Skeletal muscle tissue (tissue), 4 donors: ENCODE data around the gene RNF10. TPM values are rescaled to one million over a fixed set of nuclear protein-coding genes. Genes with fewer than 3 reads are reported as not detected.

Experiments
- H3K27ac ChIP-seq: one replicate; pipeline ENCODE4 v1.7.0; 2013; ENCODE audit warnings: mild to moderate bottlenecking, low read depth, low read length, inconsistent platforms
- H3K27me3 ChIP-seq, 3 donors: one replicate each; pipeline ENCODE4 v1.7.0; 2013; ENCODE audit warnings: low read length in 3 of 3; ENCODE audit not compliant: control insufficient read depth in 3 of 3, insufficient read depth in 3 of 3
- H3K36me3 ChIP-seq, 3 donors: one replicate each; pipeline ENCODE4 v1.7.0; 2013; ENCODE audit warnings: low read length in 3 of 3; ENCODE audit not compliant: control insufficient read depth in 3 of 3, insufficient read depth in 3 of 3
- H3K4me1 ChIP-seq, 3 donors: one replicate each; pipeline ENCODE4 v1.7.0; 2013; ENCODE audit warnings: low read length in 3 of 3, mild to moderate bottlenecking in 3 of 3; ENCODE audit not compliant: control insufficient read depth in 3 of 3, insufficient read depth in 3 of 3
- H3K4me3 ChIP-seq, 3 donors: one replicate each; pipeline ENCODE4 v1.7.0; 2013; ENCODE audit warnings: low read length in 3 of 3
- H3K9ac ChIP-seq, 3 donors: one replicate each; pipeline ENCODE4 v1.7.0; 2013; ENCODE audit warnings: low read length in 3 of 3, mild to moderate bottlenecking in 3 of 3, moderate library complexity in 2 of 3, low read depth in 1 of 3
- H3K9me3 ChIP-seq, 3 donors: one replicate each; pipeline ENCODE4 v1.7.0; 2013; ENCODE audit warnings: low read length in 3 of 3; ENCODE audit not compliant: control insufficient read depth in 3 of 3
- total RNA-seq: library from RNA; depleted of rRNA; stranded (reverse); fragments of >200 nt; gene quantifications from one replicate; pipeline ENCODE4 v1.2.3, GENCODE V29; 2014
- donor health status: Osteomylitis.

Gene RNF10
- total RNA-seq, 1 donor from 2014 or later, result 118 TPM

DNA sequence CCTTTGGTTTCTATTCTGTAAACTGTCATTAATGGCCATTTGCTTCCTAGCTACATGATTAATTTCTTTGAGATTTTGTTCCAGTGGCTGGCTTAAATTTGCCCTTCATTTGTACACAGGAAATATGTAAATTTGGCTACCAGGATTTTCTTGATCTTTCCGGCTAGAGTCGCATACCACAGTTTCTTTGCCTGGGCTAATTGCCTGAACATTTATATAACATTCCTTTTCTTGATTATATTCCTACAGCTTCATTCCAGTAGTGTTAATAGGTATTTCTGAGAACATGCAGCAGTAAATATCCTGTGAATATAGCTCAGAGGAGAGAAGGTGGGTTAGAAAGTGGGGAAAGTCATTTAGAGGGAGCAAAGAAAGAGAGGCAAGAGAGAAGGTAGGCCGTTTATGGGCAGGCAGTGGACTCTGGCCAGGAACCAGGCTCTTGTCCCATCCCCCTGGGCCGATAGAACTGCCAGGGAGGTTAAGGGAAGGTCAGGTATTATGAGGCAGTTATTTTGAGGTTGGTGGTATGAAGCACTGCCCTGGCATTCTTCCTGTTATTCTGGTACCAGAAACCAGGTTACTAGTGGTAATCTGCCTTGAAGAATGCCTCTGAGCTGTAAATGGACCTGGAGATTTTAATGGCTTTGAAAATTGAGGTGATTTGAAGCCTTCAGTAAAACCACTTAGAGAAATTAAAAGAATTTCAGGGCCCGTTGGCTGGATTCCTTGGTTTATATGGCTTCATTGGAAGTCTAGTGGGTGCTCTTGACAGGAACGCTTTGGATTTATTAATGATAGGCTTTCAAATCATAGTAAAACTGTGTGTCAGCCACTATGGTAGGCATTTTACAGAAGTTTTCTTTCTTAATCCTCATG is 4.4 kb downstream of the RNF10 start:
- H3K9ac ChIP-seq, result peak overlapping the region; percentile 54 to 98 (median 92)
- peaks cover 53 to 63% (median 55%) of the 10 kb centered on the region in 3 donors for H3K4me1 ChIP-seq
- no peaks in the 10 kb centered on the region for H3K27me3 ChIP-seq
- H3K36me3 ChIP-seq, result peaks cover 4 to 12% (median 5%) of the 10 kb centered on the region in 3 donors
- H3K27ac ChIP-seq, result peak overlapping the region; percentile 98
- no peaks in the 10 kb centered on the region for H3K9me3 ChIP-seq
- H3K4me3 ChIP-seq, result peak overlapping the region; percentile 4 to 76 (median 52)

DNA sequence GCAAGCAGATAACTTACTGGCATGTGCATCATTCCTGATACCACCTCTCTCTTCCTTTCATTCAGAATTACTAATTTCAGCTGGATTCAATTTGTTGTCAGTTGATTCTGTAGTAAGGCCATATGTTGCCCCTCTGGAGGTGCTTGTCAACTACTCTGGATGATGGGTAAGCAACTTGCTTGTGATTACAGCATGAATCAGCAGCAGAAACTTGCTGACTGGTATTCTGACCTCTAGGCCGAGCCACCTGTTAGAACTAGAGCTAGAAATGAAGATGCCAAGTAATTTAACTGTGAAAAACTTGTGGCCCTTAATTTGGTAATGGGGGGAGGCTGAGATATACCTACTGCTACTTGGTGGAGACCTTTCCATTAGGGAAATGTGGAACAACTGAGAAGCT is 5.1 kb downstream of the RNF10 start:
- Histone ChIP-seq H3K27me3 (no peaks in the 10 kb centered on the region), H3K27ac (peak overlapping the region; percentile 98), H3K9ac (peak overlapping the region; percentile 54 to 98 (median 92)), H3K9me3 (no peaks in the 10 kb centered on the region), H3K36me3 (peaks cover 4 to 12% (median 6%) of the 10 kb centered on the region in 3 donors), H3K4me1 (peaks cover 58 to 69% (median 61%) of the 10 kb centered on the region in 3 donors), H3K4me3 (peak overlapping the region in 2 of 3 donors; percentile 4 to 76)

DNA sequence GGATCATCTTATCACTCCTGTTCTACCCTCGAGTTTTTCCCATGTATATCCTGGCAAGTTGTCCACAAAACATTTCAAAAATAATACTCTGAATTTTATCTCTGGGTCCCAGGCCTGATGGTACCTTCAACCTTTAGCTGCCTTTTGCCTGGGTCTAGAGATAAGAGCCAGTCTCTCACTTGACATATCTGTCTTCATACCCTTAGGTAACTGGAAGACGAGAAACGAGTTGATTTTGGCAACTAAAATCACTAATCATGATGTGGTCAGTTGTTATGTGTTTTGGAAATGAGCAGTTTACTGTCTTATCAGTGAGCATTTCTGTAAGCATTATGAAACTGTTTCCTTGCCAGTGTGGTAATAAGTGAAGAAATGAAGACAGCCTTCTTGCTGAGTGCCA is 6.3 kb downstream of the RNF10 start:
- Histone ChIP-seq H3K9ac (peak overlapping the region in 1 of 3 donors; percentile 15), H3K9me3 (no peaks in the 10 kb centered on the region)

DNA sequence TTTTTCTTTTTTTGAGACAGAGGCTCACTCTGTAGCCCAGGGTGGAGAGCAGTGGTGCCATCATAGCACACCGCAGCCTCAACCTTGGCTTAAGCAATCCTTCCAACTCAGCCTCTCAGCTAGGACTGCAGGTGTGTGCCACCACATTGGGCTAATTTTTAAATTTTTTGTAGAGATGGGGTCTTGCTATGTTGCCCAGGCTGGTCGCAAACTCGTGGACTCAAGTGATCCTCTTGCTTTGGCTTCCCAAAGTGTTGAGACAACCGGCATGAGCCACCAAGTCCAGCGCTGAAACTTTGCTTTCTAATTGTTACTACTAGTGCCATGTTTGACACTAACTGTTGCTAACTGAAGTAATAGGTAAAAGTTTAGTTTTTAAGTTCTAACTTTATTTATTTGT is 8.0 kb downstream of the RNF10 start:
- no peak overlapping the region for H3K4me3 ChIP-seq
- H3K36me3 ChIP-seq, result peaks cover 9 to 15% (median 10%) of the 10 kb centered on the region in 3 donors
- peak overlapping the region; percentile 10 for H3K27ac ChIP-seq
- H3K9me3 ChIP-seq, result no peaks in the 10 kb centered on the region
- H3K4me1 ChIP-seq, result peaks cover 46 to 62% (median 56%) of the 10 kb centered on the region in 3 donors
- H3K27me3 ChIP-seq, result no peaks in the 10 kb centered on the region
- H3K9ac ChIP-seq, result no peak overlapping the region

More for the DNA sequence above, 6.3 kb downstream of the RNF10 start:
- Histone ChIP-seq H3K4me1 (peaks cover 55 to 74% (median 62%) of the 10 kb centered on the region in 3 donors), H3K36me3 (peaks cover 2 to 12% (median 7%) of the 10 kb centered on the region in 3 donors), H3K4me3 (no peak overlapping the region), H3K27me3 (no peaks in the 10 kb centered on the region), H3K27ac (peak overlapping the region; percentile 98)

DNA sequence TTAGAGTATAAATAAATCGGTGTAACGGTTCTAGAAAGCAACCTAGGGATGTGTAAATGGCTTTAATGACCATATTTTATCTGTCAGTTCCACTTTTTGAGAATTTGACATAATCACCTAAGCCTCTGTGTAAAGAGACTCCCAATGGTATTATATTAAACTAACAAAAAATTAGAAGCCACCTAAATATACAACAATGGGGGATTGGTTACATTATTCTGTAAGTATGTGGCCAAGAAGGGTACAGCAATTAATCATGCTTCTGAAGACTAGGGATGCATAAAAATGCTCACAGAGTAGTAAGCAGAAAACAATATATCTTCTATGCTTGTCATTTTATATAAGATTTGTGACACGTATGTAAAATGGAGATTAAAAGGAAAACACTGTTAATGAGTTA is 10.5 kb downstream of the RNF10 start:
- no peak overlapping the region for H3K9ac ChIP-seq
- H3K4me1 ChIP-seq, result peaks cover 22 to 62% (median 43%) of the 10 kb centered on the region in 3 donors
- H3K27me3 ChIP-seq, result no peaks in the 10 kb centered on the region
- H3K9me3 ChIP-seq, result no peaks in the 10 kb centered on the region
- H3K36me3 ChIP-seq, result peaks cover 23 to 32% (median 27%) of the 10 kb centered on the region in 3 donors
- no peak overlapping the region for H3K27ac ChIP-seq
- no peak overlapping the region for H3K4me3 ChIP-seq

DNA sequence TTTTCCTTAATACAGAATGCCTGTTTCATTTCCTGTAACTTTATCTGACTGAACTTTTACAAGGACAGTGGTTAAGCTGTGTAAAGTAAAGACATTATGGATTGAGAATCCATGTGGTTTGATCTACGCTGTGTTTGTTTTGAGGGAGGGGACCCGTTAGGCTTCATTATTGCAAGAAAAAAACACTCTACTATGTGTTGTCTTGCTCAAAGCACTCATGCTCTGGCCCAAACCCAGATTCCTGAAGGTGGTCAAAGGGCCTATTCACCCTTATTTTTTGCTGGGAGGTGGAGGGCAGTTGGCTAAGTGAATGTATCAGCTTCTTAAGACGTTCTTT is 11.9 kb downstream of the RNF10 start:
- Histone ChIP-seq H3K9me3 (no peaks in the 10 kb centered on the region), H3K4me3 (no peak overlapping the region), H3K27ac (no peak overlapping the region), H3K27me3 (no peaks in the 10 kb centered on the region), H3K36me3 (peaks cover 23 to 34% (median 27%) of the 10 kb centered on the region in 3 donors), H3K4me1 (peaks cover 17 to 56% (median 33%) of the 10 kb centered on the region in 3 donors), H3K9ac (peak overlapping the region in 1 of 3 donors; percentile 25)

DNA sequence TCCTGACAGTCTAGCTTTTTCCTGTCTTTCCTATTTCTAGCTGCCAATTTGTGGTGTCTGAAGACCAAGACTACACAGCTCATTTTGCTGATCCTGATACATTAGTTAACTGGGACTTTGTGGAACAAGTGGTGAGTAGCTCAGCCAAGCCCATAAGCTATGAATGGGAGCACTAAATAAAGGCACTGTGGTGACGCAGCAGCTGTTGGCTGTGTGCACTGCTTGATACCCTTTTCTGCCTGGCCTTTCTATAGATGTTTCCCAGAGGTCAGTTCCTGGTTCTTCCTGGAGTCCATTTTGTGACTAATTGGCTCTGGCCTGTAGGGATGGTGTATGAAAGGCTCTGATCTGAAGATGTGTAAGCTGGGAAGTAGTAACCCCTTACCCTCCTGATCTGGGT is 20.5 kb downstream of the RNF10 start:
- Histone ChIP-seq H3K9me3 (no peaks in the 10 kb centered on the region), H3K27me3 (no peaks in the 10 kb centered on the region), H3K27ac (peak overlapping the region; percentile 65), H3K4me1 (peaks cover 16 to 25% (median 24%) of the 10 kb centered on the region in 3 donors), H3K4me3 (no peak overlapping the region), H3K36me3 (peaks cover 21 to 41% (median 29%) of the 10 kb centered on the region in 3 donors), H3K9ac (peak overlapping the region in 2 of 3 donors; percentile 2 to 40)

DNA sequence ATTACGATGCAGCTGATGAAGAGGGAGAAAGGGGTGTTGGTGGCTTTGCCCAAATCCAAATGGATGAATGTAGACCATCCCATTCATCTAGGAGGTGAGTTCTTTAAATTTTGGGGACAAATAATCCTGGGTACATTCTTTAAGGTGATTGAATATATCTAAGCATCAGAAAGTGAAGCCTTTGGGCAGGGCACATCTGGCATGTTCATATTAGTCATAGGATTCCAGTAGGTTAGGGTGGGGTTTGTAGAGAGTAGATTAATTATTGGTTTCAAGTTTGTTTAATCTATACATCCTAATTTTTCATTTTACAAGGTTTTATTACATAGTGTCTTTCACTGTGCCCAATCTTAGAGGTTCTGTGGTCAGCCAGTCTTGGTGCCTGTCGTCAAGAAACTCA is 23.4 kb downstream of the RNF10 start:
- Histone ChIP-seq H3K4me3 (no peak overlapping the region), H3K36me3 (peaks cover 38 to 55% (median 42%) of the 10 kb centered on the region in 3 donors), H3K9ac (no peak overlapping the region), H3K4me1 (peaks cover 14% of the 10 kb centered on the region in 3 donors), H3K27me3 (no peaks in the 10 kb centered on the region), H3K27ac (no peak overlapping the region), H3K9me3 (no peaks in the 10 kb centered on the region)

DNA sequence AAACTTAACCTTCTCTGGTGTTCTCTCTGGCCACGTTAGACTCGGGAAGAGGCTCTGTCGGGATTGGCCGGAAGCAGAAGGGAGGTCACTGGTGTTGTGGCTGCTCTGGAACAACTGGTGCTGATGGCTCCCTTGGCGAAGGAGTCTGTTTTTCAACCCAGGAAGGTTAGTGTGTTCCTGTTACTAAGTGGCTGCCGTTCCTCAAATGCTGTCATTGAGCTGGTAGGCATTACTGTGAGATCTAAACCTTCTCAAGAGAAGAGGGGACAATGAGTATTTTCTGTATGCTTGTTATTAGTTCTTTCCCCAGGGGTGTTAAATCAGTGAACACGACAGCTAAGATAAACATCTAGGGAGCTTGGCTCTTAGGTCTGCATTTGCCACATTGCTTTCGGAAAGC is 28.8 kb downstream of the RNF10 start:
- Histone ChIP-seq H3K4me3 (no peak overlapping the region), H3K9ac (no peak overlapping the region), H3K36me3 (peaks cover 64 to 73% (median 70%) of the 10 kb centered on the region in 3 donors), H3K9me3 (no peaks in the 10 kb centered on the region), H3K27ac (peak overlapping the region; percentile 48), H3K27me3 (no peaks in the 10 kb centered on the region), H3K4me1 (peaks cover 0 to 12% (median 9%) of the 10 kb centered on the region in 3 donors)

DNA sequence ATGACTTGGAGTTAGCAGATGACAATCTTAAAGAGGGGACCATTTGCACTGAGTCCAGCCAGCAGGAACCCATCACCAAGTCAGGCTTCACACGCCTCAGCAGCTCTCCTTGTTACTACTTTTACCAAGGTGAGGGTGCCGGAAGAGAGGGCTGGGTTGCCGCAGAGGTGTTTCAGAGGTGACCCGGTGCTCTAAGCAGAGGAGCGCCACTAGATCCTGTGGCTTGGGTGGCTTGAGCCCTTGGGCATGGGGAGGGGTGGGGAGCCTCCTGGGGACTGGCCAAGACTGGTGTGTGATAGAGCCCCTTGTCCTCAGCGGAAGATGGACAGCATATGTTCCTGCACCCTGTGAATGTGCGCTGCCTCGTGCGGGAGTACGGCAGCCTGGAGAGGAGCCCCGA is 29.3 kb downstream of the RNF10 start:
- H3K36me3 ChIP-seq, result peaks cover 64 to 75% (median 73%) of the 10 kb centered on the region in 3 donors

More for the DNA sequence above, 29.3 kb downstream of the RNF10 start:
- Histone ChIP-seq H3K4me3 (no peak overlapping the region), H3K4me1 (peaks cover 0 to 12% (median 9%) of the 10 kb centered on the region in 3 donors), H3K9ac (no peak overlapping the region), H3K27me3 (no peaks in the 10 kb centered on the region), H3K9me3 (no peaks in the 10 kb centered on the region), H3K27ac (peak overlapping the region; percentile 48)
